GM12872 (cell line): Measurements from ENCODE around the gene TPCN2.

Source experiments
- TF ChIP-seq, protein P1 (sequence below): IDR thresholded peaks from 3 replicates; pipeline ENCODE4 v1.5.1; 2011; ENCODE audit warnings: low read depth, mild to moderate bottlenecking, low read length, moderate library complexity; ENCODE audit not compliant: insufficient read depth

The TPCN2 gene

DNA sequence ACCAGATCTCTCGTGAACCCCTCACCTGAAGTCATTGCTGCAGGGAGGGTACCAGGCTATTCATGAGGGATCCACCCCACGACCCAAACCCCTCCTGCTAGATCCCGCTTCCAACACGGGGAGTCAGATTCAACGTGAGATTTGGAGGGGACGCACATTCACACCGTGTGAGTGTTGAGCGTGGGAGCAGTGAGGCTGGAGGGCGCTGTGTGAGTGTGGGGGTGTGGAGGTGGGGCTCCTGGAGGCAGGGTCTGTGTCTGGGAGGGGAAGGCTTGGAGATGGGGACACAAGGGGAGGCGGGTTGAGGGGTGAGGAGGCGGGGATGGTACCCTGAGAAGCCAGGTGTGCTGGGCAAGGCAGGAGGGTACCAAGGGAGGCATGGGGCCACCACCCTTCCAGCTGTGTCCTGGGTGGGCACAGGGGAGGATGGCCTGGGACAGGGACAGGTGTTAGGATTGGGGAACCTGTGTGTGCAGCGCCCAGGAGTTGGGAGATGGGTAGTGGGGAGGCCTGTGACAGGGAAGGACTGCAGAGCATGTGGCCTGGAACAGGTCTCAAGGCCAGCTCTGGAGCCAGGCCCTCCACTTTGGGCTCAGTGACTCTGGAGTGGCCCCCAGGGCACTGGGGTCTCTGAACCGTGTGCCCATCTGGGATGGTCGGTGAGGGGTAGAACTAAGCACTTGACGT, 13.6 kb downstream of the TPCN2 start:
- TF ChIP-seq, protein P1, sequence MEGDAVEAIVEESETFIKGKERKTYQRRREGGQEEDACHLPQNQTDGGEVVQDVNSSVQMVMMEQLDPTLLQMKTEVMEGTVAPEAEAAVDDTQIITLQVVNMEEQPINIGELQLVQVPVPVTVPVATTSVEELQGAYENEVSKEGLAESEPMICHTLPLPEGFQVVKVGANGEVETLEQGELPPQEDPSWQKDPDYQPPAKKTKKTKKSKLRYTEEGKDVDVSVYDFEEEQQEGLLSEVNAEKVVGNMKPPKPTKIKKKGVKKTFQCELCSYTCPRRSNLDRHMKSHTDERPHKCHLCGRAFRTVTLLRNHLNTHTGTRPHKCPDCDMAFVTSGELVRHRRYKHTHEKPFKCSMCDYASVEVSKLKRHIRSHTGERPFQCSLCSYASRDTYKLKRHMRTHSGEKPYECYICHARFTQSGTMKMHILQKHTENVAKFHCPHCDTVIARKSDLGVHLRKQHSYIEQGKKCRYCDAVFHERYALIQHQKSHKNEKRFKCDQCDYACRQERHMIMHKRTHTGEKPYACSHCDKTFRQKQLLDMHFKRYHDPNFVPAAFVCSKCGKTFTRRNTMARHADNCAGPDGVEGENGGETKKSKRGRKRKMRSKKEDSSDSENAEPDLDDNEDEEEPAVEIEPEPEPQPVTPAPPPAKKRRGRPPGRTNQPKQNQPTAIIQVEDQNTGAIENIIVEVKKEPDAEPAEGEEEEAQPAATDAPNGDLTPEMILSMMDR, result no peak

DNA sequence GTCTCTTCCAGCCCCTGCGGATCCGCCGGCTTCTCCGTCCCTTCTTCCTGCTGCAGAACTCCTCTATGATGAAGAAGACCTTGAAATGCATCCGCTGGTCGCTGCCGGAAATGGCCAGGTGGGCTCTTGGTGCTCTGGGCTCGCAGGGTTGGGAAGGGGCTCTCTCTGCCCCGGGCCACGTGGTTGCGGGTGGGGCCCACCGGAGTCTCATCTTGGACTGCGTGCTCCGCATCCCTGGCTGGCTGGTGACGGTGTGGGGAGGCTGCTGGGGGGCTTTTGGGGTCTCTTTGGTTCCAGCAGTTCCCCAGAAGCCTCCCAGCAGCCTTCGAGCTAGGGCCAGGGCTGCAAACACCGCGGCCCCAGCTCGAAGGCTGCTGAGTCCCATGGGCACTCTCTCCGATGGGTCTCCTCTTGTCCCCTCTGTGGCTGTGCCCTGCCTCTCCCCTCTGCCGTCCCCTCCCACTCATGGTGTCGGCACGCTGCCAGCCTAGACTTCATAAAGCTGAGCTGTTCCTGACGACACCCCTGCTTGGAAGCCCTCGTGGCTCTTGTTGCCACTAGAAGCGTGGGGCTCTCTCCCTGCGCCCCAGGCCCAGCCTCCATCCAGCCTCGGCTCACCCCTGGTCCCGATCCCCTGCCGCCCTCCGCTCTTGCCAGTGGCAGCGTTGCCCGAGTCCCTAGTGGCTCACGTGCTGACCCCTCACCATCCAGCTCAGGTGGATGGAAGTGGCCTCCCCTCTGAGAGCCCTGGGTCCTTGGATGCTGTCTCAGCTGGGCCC, 14.3 kb downstream of the TPCN2 start:
- TF ChIP-seq, protein P1, result no peak

DNA sequence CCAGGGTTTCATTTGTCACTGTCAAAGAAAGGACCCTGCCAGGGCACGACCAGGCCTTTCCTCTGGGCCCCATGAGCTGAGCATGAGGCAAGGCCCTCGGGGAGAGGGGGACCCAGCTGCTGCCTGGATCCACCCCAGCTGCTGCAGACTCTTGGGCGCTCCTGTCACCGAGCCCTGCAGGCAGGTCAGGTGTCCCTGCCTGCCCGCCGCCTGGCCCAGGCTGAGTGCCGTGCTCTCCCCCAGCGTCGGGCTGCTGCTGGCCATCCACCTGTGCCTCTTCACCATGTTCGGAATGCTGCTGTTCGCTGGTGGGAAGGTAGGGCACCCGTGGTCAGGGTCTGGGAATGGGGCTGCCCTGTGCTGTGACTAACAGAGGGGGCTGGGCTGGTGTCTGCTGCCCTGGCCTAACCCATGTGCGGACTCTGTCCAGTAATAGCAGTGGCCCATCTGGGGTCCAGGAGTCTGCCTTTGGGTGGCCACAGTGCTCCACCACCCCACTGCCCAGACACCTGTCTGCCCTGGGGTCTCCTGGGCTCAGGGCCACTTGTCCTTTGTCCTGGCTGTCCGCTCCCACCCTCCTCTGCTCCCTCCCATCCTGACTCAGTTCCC, 15.0 kb downstream of the TPCN2 start:
- TF ChIP-seq, protein P1, result no peak

DNA sequence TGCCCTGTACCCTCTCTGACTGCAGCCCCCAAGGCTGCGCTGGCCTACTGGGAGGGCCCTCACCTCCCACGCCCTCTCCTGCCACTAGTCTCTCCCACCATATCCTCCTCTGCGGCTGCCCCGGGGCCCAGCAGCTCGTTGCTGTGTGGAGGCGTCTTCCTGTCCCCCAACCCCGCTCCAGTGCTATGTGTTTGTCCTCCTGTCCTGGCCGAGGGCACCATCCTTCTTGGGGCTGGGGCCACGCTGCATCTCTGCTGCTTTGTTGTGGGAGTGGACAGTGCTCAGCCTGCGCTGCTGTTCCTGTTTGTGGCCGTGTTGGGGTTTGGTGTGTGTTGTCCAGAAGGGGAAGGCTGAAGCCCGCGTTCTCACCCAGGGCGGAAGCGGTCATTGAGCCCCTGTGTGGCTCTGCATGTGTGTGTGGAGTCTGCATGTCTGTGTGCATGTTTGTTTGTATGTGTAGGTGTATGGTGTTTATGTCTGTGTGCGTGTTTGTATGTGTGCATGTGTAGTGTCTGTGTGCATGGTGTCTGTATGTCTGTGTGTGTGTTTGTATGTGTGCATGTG, 15.7 kb downstream of the TPCN2 start:
- TF ChIP-seq, protein P1, result no peak

DNA sequence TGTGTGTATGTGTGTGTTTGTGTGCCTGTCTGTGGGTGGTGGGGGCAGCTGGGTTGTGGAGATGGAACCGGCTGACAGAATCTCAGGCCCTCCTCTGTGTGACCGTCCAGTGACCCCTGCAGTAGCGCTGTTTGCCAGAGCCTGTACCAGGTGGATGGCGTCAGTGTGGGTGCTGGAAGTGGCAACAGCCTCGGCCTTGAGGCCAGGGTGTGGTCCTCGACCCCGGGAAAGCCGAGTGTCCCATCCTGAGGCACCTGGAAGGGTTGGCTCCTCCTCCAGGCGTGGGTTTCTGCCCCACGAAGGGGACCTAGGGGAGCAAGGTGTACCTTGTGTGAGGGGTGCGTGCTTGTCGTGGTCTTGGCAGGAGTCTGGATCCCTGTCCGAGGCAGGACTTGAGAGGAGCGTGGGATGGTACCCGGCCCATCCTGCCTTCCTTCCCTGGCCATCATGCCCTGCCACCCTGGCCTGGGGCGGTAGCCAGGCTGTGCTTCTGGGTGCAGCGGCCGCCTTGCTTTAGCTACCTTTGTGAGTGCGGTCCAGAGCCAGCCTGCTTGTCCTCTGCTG, 16.5 kb downstream of the TPCN2 start:
- TF ChIP-seq, protein P1, result no peak

DNA sequence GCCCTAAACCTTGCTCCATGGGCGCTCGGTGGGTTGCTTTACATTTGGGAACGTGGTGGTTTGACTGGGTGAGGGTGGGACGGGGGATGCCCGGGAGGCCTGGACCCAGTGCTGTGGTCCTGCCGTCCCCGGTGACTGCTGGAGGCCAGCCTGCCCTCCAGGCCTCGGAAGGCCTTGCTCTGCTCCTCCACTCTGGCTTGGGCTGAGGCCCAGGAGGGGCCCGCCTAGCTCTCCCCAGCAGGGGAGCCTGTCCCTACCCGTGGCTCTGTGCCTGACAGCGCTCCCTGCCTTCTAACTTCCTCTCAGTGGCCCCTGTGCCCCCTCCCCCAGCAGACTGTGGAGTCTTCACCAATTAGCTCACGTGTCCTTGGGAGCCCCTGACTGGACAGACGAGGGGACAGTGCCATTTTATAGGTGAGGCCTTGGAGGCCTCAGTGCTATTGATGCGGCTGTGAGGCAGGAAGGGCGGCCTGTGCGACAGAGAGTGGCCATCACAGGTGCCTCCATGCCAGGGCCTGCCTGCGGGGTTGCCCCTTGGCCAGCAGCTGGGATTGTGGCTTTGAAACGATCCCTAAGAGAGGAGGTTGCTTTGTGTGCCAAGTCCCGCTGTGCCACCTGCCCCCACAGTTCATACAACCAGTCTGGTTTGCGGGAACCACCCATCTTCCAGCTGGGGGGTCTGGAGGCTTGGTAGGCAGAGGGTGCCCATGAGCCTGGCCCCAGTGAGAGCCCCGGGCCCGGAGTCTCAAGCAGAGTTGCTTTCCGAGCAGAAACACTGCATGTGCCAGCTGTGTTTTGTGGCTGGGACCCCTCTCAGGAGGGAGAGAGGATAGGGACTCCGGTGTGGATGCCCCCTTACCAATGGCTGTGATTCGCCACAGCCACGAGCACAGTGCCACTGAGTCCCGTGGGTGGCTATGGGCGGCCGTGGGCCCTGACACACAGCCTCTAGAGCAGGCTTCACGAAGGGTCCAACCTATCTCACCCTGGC, 17.7 kb downstream of the TPCN2 start:
- TF ChIP-seq, protein P1, result no peak
